Neuronal stem cell (in vitro differentiated cells): Measurements from ENCODE around the gene PTPN5.

Experiments used
- DNase-seq: peaks from one replicate; pipeline ENCODE4 v3.0.0-alpha.2; 2013; ENCODE audit warnings: low spot score
- H2AFZ ChIP-seq: one replicate; pipeline ENCODE4 v1.6.1; 2013; ENCODE audit warnings: mild to moderate bottlenecking, low read length, inconsistent platforms
- H2AK5ac ChIP-seq: 2 replicates; pipeline ENCODE4 v1.6.1; 2013; ENCODE audit warnings: low read depth, mild to moderate bottlenecking, inconsistent platforms, low read length, moderate library complexity, mixed read lengths
- H2BK120ac ChIP-seq: 2 replicates; pipeline ENCODE4 v1.6.1; 2013; ENCODE audit warnings: low read depth, mild to moderate bottlenecking, inconsistent platforms, low read length, moderate library complexity, mixed read lengths
- H2BK12ac ChIP-seq: one replicate; pipeline ENCODE4 v1.6.1; 2013; ENCODE audit warnings: low read length, inconsistent platforms
- H2BK15ac ChIP-seq: 2 replicates; pipeline ENCODE4 v1.6.1; 2013; ENCODE audit warnings: mild to moderate bottlenecking, low read length, inconsistent platforms, mixed read lengths
- H2BK5ac ChIP-seq: one replicate; pipeline ENCODE4 v1.6.1; 2013; ENCODE audit warnings: inconsistent platforms, mild to moderate bottlenecking, low read length, moderate library complexity
- H3K14ac ChIP-seq: one replicate; pipeline ENCODE4 v1.6.1; 2013; ENCODE audit warnings: low read length, inconsistent platforms
- H3K18ac ChIP-seq: 2 replicates; pipeline ENCODE4 v1.6.1; 2013; ENCODE audit warnings: low read length, inconsistent platforms
- H3K23ac ChIP-seq: 2 replicates; pipeline ENCODE4 v1.6.1; 2013; ENCODE audit warnings: low read depth, mild to moderate bottlenecking, mixed read lengths, low read length, inconsistent platforms; ENCODE audit not compliant: poor library complexity
- H3K27ac ChIP-seq: replicated peaks from 3 replicates; pipeline ENCODE4 v1.5.1; 2013; ENCODE audit warnings: low read length, inconsistent platforms
- H3K27me3 ChIP-seq, 3 experiments: 2 replicates each; pipeline ENCODE4 v1.6.1; 2013; ENCODE audit warnings: low read length in 3 of 3, mild to moderate bottlenecking in 2 of 3, inconsistent platforms in 1 of 3, low read depth in 1 of 3, mixed read lengths in 1 of 3, moderate library complexity in 1 of 3; ENCODE audit not compliant: control insufficient read depth in 3 of 3, insufficient read depth in 3 of 3
- H3K36me3 ChIP-seq, 2 donors: replicated peaks in 1 of 2; 2 replicates each; pipeline ENCODE4 v1.6.1; 2013; ENCODE audit warnings: low read length in 2 of 2; ENCODE audit not compliant: control insufficient read depth in 2 of 2, insufficient read depth in 2 of 2
- H3K4ac ChIP-seq: 2 replicates; pipeline ENCODE4 v1.6.1; 2013; ENCODE audit warnings: inconsistent platforms, mild to moderate bottlenecking, low read length, moderate library complexity
- H3K4me1 ChIP-seq, 2 donors: 1 replicate in 1 of 2; 2 replicates in 1 of 2; pipeline ENCODE4 v1.6.1; 2013; ENCODE audit warnings: low read length in 2 of 2, low read depth in 1 of 2; ENCODE audit not compliant: control insufficient read depth in 2 of 2, insufficient read depth in 1 of 2
- H3K4me2 ChIP-seq: one replicate; pipeline ENCODE4 v1.6.1; 2013; ENCODE audit warnings: mild to moderate bottlenecking, low read length, inconsistent platforms; ENCODE audit not compliant: insufficient read depth, poor library complexity, severe bottlenecking
- H3K4me3 ChIP-seq, 2 donors: 2 replicates each; pipeline ENCODE4 v1.5.1; 2013; ENCODE audit warnings: low read length in 2 of 2, mild to moderate bottlenecking in 2 of 2, inconsistent platforms in 1 of 2, moderate library complexity in 1 of 2
- H3K79me1 ChIP-seq: one replicate; pipeline ENCODE4 v1.6.1; 2013; ENCODE audit warnings: low read depth, mild to moderate bottlenecking, inconsistent platforms, low read length, moderate library complexity
- H3K9ac ChIP-seq: one replicate; pipeline ENCODE4 v1.6.1; 2013; ENCODE audit warnings: mild to moderate bottlenecking, low read depth, low read length, inconsistent platforms; ENCODE audit not compliant: poor library complexity
- H3K9me3 ChIP-seq, 2 donors: replicated peaks in 1 of 2; 2 replicates each; pipeline versions ENCODE3 to v1.6.1; 2013; ENCODE audit warnings: low read length in 2 of 2, mild to moderate bottlenecking in 2 of 2, inconsistent platforms in 1 of 2, low read depth in 1 of 2, mixed read lengths in 1 of 2, moderate library complexity in 1 of 2; ENCODE audit not compliant: control insufficient read depth in 2 of 2, insufficient read depth in 1 of 2
- H4K8ac ChIP-seq: one replicate; pipeline ENCODE4 v1.6.1; 2013; ENCODE audit warnings: low read depth, mild to moderate bottlenecking, inconsistent platforms, low read length, moderate library complexity
- H4K91ac ChIP-seq: one replicate; pipeline ENCODE4 v1.6.1; 2013; ENCODE audit warnings: low read length, low read depth, mild to moderate bottlenecking, inconsistent platforms; ENCODE audit not compliant: poor library complexity
- WGBS, 2 donors: extraction: QIAGEN DNeasy Blood & Tissue Kit; methylation state at CpG; one replicate each; pipeline ENCODE4 v1.1.7; 2013; ENCODE audit warnings: missing lambda C conversion rate in 2 of 2, mixed read lengths in 1 of 2; ENCODE audit not compliant: insufficient read length in 2 of 2, insufficient replicate concordance in 1 of 2; ENCODE audit errors: extremely low coverage in 2 of 2; 5-methylcytosine and 5-hydroxymethylcytosine counted together

PTPN5 gene

DNA sequence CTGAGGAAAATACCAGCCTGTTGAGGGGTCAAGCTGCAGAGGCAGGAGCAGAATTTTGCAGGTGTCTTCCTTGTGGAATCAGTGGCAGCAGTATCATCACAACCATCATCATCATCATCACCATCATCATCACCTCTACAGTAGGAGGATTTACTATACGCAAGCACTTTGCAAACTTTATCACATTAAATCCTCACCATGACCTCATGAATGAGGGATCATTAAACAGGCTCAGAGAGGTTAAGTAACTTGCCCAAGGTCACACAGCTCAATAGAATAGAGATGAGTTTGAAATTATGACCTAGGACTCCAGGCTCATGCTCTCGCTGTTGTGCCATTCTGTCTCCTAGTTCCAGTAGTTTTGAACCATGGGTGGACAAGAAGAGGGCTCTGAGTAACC lies 25.6 kb downstream of the PTPN5 start:
- H3K36me3 ChIP-seq = peaks cover 0 to 2% of the 10 kb centered on the region in 2 donors
- no peak overlapping the region for H3K14ac ChIP-seq
- no peak overlapping the region for H2BK15ac ChIP-seq
- no peak overlapping the region for H3K9ac ChIP-seq
- peaks cover 2% of the 10 kb centered on the region for H3K79me1 ChIP-seq
- H2BK5ac ChIP-seq = no peak overlapping the region
- no peak overlapping the region for H4K8ac ChIP-seq
- no peak overlapping the region for H3K4me2 ChIP-seq
- no peak overlapping the region for H3K27ac ChIP-seq
- H3K18ac ChIP-seq = no peak overlapping the region
- no peaks in the 10 kb centered on the region for H3K27me3 ChIP-seq
- no peak overlapping the region for H2BK120ac ChIP-seq
- no peaks in the 10 kb centered on the region for H3K4me1 ChIP-seq
- H3K23ac ChIP-seq = no peak overlapping the region
- WGBS, 2 donors = no CpG with 5 or more reads among the region's 2 CpGs
- no peak overlapping the region for H3K4me3 ChIP-seq
- no peak for DNase-seq
- H2BK12ac ChIP-seq = no peak overlapping the region
- no peak overlapping the region for H2AFZ ChIP-seq
- H3K4ac ChIP-seq = no peak overlapping the region
- H4K91ac ChIP-seq = no peak overlapping the region
- no peak overlapping the region for H2AK5ac ChIP-seq
- H3K9me3 ChIP-seq = no peaks in the 10 kb centered on the region

- Histone ChIP-seq H2BK5ac (no peak overlapping the region), H3K4ac (no peak overlapping the region), H2BK12ac (no peak overlapping the region), H2AK5ac (no peak overlapping the region), H3K27ac (no peak overlapping the region), H2BK120ac (no peak overlapping the region), H3K18ac (no peak overlapping the region), H3K23ac (no peak overlapping the region), H3K9ac (no peak overlapping the region), H3K79me1 (peaks cover 2% of the 10 kb centered on the region), H4K91ac (no peak overlapping the region), H3K27me3 (no peaks in the 10 kb centered on the region), H2BK15ac (no peak overlapping the region), H4K8ac (no peak overlapping the region), H3K4me1 (no peaks in the 10 kb centered on the region), H3K4me3 (no peak overlapping the region), H3K4me2 (no peak overlapping the region), H3K14ac (no peak overlapping the region), H2AFZ (no peak overlapping the region), H3K9me3 (no peaks in the 10 kb centered on the region), H3K36me3 (peaks cover 0 to 4% of the 10 kb centered on the region in 2 donors)
- DNase-seq = no peak
- no CpG with 5 or more reads among the region's 6 CpGs for WGBS, 2 donors
These were observed 26.0 kb downstream of the PTPN5 start for GRCh38 chr11:18765554-18765953.

DNA sequence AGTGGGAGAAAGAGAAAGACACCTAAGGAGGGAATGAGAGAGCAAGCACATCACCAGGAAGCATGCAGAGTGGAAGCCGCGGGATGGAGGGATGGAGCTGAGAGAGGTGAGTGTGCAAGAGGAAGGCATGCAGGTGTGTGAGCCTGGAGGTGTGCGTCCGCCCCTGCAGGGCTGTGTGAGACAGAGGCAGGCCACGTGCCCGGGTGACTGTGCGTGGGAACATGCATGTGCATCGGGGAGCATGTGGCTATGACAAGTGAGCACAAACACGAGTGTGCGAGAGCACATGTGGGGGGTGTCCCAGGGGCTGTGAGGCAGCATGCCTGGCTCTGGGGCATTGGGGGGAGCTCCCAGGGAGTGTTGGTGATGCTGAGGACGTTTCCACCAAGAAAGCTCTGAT lies 29.9 kb downstream of the PTPN5 start:
- Histone ChIP-seq H2AFZ (no peak overlapping the region), H3K27ac (no peak overlapping the region), H3K9ac (no peak overlapping the region), H3K4me1 (no peaks in the 10 kb centered on the region), H3K23ac (no peak overlapping the region), H3K14ac (peak overlapping the region; percentile 6), H4K8ac (no peak overlapping the region), H4K91ac (no peak overlapping the region), H2BK120ac (no peak overlapping the region), H3K79me1 (peaks cover 2% of the 10 kb centered on the region), H2BK12ac (no peak overlapping the region), H2AK5ac (no peak overlapping the region), H3K36me3 (peaks cover 0 to 2% of the 10 kb centered on the region in 2 donors), H3K4ac (no peak overlapping the region), H3K4me3 (no peak overlapping the region), H2BK5ac (no peak overlapping the region), H3K27me3 (no peaks in the 10 kb centered on the region), H3K9me3 (no peaks in the 10 kb centered on the region), H2BK15ac (no peak overlapping the region), H3K18ac (peak overlapping the region; percentile 33), H3K4me2 (no peak overlapping the region)
- WGBS, 2 donors = no CpG with 5 or more reads among the region's 11 CpGs
- no peak for DNase-seq

DNA sequence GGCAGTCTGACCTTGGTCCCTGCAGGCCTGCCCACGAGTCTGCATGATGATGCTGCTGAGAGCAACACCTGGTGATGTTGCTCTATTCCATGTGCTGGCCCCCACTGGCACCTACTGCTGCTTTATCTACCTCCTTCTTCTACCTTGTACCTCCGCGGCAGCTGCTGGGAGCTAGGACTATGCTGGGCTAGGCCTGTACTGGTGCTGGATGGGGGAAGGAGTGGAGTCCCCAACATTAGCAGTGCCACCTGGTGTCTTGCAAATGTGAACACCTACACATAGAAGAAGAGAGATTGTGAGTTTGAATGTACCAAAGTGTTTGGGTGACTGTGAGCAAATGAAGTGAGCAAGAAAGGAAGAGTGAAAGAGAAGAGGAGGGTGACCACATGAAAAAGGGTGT lies 30.5 kb downstream of the PTPN5 start:
- H3K9ac ChIP-seq = no peak overlapping the region
- H3K4me2 ChIP-seq = no peak overlapping the region
- WGBS, 2 donors = no CpG with 5 or more reads among the region's 3 CpGs

More for the DNA sequence above, 30.5 kb downstream of the PTPN5 start:
- H3K4me3 ChIP-seq = no peak overlapping the region
- H3K4ac ChIP-seq = no peak overlapping the region
- DNase-seq = no peak
- H2BK12ac ChIP-seq = no peak overlapping the region
- peaks cover 2% of the 10 kb centered on the region for H3K79me1 ChIP-seq
- peaks cover 0 to 2% of the 10 kb centered on the region in 2 donors for H3K36me3 ChIP-seq
- no peak overlapping the region for H3K23ac ChIP-seq
- no peak overlapping the region for H2BK5ac ChIP-seq
- H2BK120ac ChIP-seq = no peak overlapping the region
- no peak overlapping the region for H3K18ac ChIP-seq
- H2BK15ac ChIP-seq = no peak overlapping the region
- H2AK5ac ChIP-seq = no peak overlapping the region
- H3K4me1 ChIP-seq = no peaks in the 10 kb centered on the region
- no peaks in the 10 kb centered on the region for H3K9me3 ChIP-seq
- H4K8ac ChIP-seq = no peak overlapping the region
- peak overlapping the region; percentile 31 for H3K14ac ChIP-seq
- no peak overlapping the region for H2AFZ ChIP-seq
- H4K91ac ChIP-seq = no peak overlapping the region
- H3K27me3 ChIP-seq = no peaks in the 10 kb centered on the region
- H3K27ac ChIP-seq = no peak overlapping the region
